Testis (tissue), 2 donors: ENCODE data around the gene FAM222A.

Experiments
- CTCF ChIP-seq, 3 experiments: fragments of 450-650 bp in 2 of 3; fragments of 200-600 bp in 1 of 3; sonication (generic) in 1 of 3; IDR thresholded peaks; one replicate each; pipeline ENCODE4 v1.5.1; 2016 to 2019; ENCODE audit warnings: antibody characterized with exemption in 3 of 3, mild to moderate bottlenecking in 2 of 3, moderate library complexity in 1 of 3
- POLR2A ChIP-seq: fragments of 450-650 bp; IDR thresholded peaks from one replicate; pipeline ENCODE4 v1.6.1; 2017; ENCODE audit warnings: antibody characterized with exemption, mild to moderate bottlenecking, moderate library complexity

GRCh38 chr12:109779382-109779781 lies 65.8 kb downstream of the FAM222A start:
- TF ChIP-seq CTCF (IDR thresholded peaks at IDR 0.05), result no peak
- no peak for TF ChIP-seq POLR2A
